ENCODE measurements around the gene KAT8.

The KAT8 gene

GRCh38 chr16:31083556-31083955 lies 33.9 kb upstream of the KAT8 start:
- Histone ChIP-seq H3K36me3 (ENCODE audit: control insufficient read depth in 2 of 2, insufficient read depth in 1 of 2, low read length in 2 of 2) (peaks cover 0 to 61% of the 10 kb centered on the region in 2 experiments; a peak in 1 of 3 replicates), H3K4me1 (ENCODE audit: control insufficient read depth, insufficient read depth, low read length) (no peaks in the 10 kb centered on the region), H3K27ac (ENCODE audit: extremely low read depth, low read depth, low read length) (no peak overlapping the region), H3K9me3 (ENCODE audit: control insufficient read depth, insufficient read depth, low read depth, low read length) (no peaks in the 10 kb centered on the region), H3K4me3 (ENCODE audit: low read depth, low read length) (no peak overlapping the region)
- ChIA-PET POLR2A (interaction anchor here (0.9 to 1.7 kb wide), 3 partner anchors 10 to 34 kb away, joined by 3 to 7 read pairs (median 3); partner anchors contain the start of genes KAT8, ZNF646 and ZNF668), CTCF (interaction anchor here (0.7 kb wide), 1 partner anchor 12 kb away, joined by 4 read pairs; no protein-coding TSS in a partner anchor)
- TF ChIP-seq SCRT2 (tag by site-specific recombination; IDR thresholded peaks at IDR 0.05) (0 out of 2 replicates have a peak, but pooled peaks have one; percentile 25), ZNF621 (tag by site-specific recombination; IDR thresholded peaks at IDR 0.05) (no peak)

- TF ChIP-seq ZNF292 (tag by site-specific recombination; IDR thresholded peaks at IDR 0.05; ENCODE audit: borderline replicate concordance, low read depth): no peak
- ChIA-PET POLR2A (interaction anchor here (0.9 to 2.3 kb wide), 5 partner anchors 8 to 34 kb away, joined by 3 to 11 read pairs (median 3); partner anchors contain the start of genes KAT8, ZNF646 and ZNF668), CTCF (no interaction called here)
- H3K4me1 ChIP-seq (ENCODE audit: control insufficient read depth, insufficient read depth, low read length): no peaks in the 10 kb centered on the region
- no peak overlapping the region for H3K4me3 ChIP-seq (ENCODE audit: low read depth, low read length)
- H3K27ac ChIP-seq (ENCODE audit: extremely low read depth, low read depth, low read length): no peak overlapping the region
- H3K9me3 ChIP-seq (ENCODE audit: control insufficient read depth, insufficient read depth, low read depth, low read length): no peaks in the 10 kb centered on the region
- H3K36me3 ChIP-seq (ENCODE audit: control insufficient read depth in 2 of 2, insufficient read depth in 1 of 2, low read length in 2 of 2): peaks cover 0 to 61% of the 10 kb centered on the region in 2 experiments; a peak in 1 of 3 replicates
These were observed 33.5 kb upstream of the KAT8 start for GRCh38 chr16:31083981-31084380.

GRCh38 chr16:31084584-31085302 lies 32.7 kb upstream of the KAT8 start:
- Histone ChIP-seq H3K4me1 (ENCODE audit: control insufficient read depth, insufficient read depth, low read length) (no peaks in the 10 kb centered on the region), H3K4me3 (ENCODE audit: low read depth, low read length) (no peak overlapping the region), H3K9me3 (ENCODE audit: control insufficient read depth, insufficient read depth, low read depth, low read length) (no peaks in the 10 kb centered on the region), H3K36me3 (ENCODE audit: control insufficient read depth in 2 of 2, insufficient read depth in 1 of 2, low read length in 2 of 2) (peaks cover 0 to 59% of the 10 kb centered on the region in 2 experiments; a peak in 2 of 3 replicates), H3K27ac (ENCODE audit: extremely low read depth, low read depth, low read length) (no peak overlapping the region)
- ChIA-PET POLR2A (interaction anchor here (1.3 to 2.7 kb wide), 4 partner anchors 9 to 33 kb away, joined by 3 to 12 read pairs (median 9); partner anchors contain the start of genes KAT8, ZNF646 and ZNF668), CTCF (interaction anchor here (0.6 kb wide), 1 partner anchor 57 kb away, joined by 3 read pairs; no protein-coding TSS in a partner anchor)
- TF ChIP-seq HIC1 (tag by site-specific recombination; IDR thresholded peaks at IDR 0.05): no peak
- no peak for TF ChIP-seq ZNF175 (tag by site-specific recombination; IDR thresholded peaks at IDR 0.05)
- peak; percentile 56 for TF ChIP-seq ZIC2 (tag by site-specific recombination; IDR thresholded peaks at IDR 0.05)
- no peak for TF ChIP-seq ZNF280C (tag by site-specific recombination; IDR thresholded peaks at IDR 0.05)
- no peak for TF ChIP-seq ZNF24 (tag by site-specific recombination; IDR thresholded peaks at IDR 0.05)
- no peak for TF ChIP-seq ZNF146 (tag by site-specific recombination; IDR thresholded peaks at IDR 0.05)
- no peak for TF ChIP-seq ZNF510 (tag by site-specific recombination; IDR thresholded peaks at IDR 0.05; ENCODE audit: insufficient replicate concordance)
- no peak for TF ChIP-seq ZBTB26 (tag by site-specific recombination; optimal IDR thresholded peaks at IDR 0.05)
- no peak for TF ChIP-seq ZFP3 (tag by site-specific recombination; IDR thresholded peaks at IDR 0.05; ENCODE audit: low read depth)
- no peak for TF ChIP-seq ZNF426 (tag by site-specific recombination; IDR thresholded peaks at IDR 0.05)
- peak; percentile 38; the same call in 1 of the 2 replicates for TF ChIP-seq REST (tag by site-specific recombination; IDR thresholded peaks at IDR 0.05)
- TF ChIP-seq ZNF449 (tag by site-specific recombination; IDR thresholded peaks at IDR 0.05): no peak
- no peak for TF ChIP-seq ZNF362 (tag by site-specific recombination; IDR thresholded peaks at IDR 0.05)

All from HEK293 (cell line).